Measurements from ENCODE around the gene RANBP10.

The RANBP10 gene

GRCh38 chr16:67825906-67826305 is 19.5 kb upstream of the RANBP10 start:
- no peak for DNase-seq

GRCh38 chr16:67825119-67825518 is 18.8 kb upstream of the RANBP10 start:
- DNase-seq: no peak

GRCh38 chr16:67822511-67822910 is 16.2 kb upstream of the RANBP10 start:
- DNase-seq: no peak

GRCh38 chr16:67820608-67821259 is 14.4 kb upstream of the RANBP10 start:
- DNase-seq: no peak

GRCh38 chr16:67814567-67814966 is 8.2 kb upstream of the RANBP10 start:
- DNase-seq: no peak

GRCh38 chr16:67811899-67812298 is 5.5 kb upstream of the RANBP10 start:
- DNase-seq: no peak

- no peak for DNase-seq
These were observed 855 bp upstream of the RANBP10 start for GRCh38 chr16:67807148-67807682.

GRCh38 chr16:67805718-67806427 is 487 bp downstream of the RANBP10 start:
- no peak for DNase-seq

- no peak for DNase-seq
These were observed 1.4 kb downstream of the RANBP10 start for GRCh38 chr16:67804853-67805542.

- no peak for DNase-seq
These were observed 2.5 kb downstream of the RANBP10 start for GRCh38 chr16:67803894-67804293.

GRCh38 chr16:67801883-67802282 is 4.5 kb downstream of the RANBP10 start:
- DNase-seq: no peak

- no peak for DNase-seq
These were observed 5.1 kb downstream of the RANBP10 start for GRCh38 chr16:67801241-67801640.

- no peak for DNase-seq
These were observed 5.9 kb downstream of the RANBP10 start for GRCh38 chr16:67800338-67800926.

GRCh38 chr16:67796099-67796718 is 10.2 kb downstream of the RANBP10 start:
- no peak for DNase-seq

GRCh38 chr16:67790071-67790470 is 16.3 kb downstream of the RANBP10 start:
- no peak for DNase-seq

- DNase-seq: no peak
These were observed 19.9 kb downstream of the RANBP10 start for GRCh38 chr16:67786491-67786890.

GRCh38 chr16:67783353-67783725 is 23.0 kb downstream of the RANBP10 start:
- DNase-seq: no peak

GRCh38 chr16:67782567-67783352 is 23.6 kb downstream of the RANBP10 start:
- no peak for DNase-seq

GRCh38 chr16:67781565-67781921 is 24.8 kb downstream of the RANBP10 start:
- DNase-seq: no peak

- no peak for DNase-seq
These were observed 25.4 kb downstream of the RANBP10 start for GRCh38 chr16:67780847-67781564.

- no peak for DNase-seq
These were observed 26.9 kb downstream of the RANBP10 start for GRCh38 chr16:67779256-67780014.

Measured in NCI-H2081 treated with DMSO at 0.1 percent for 48 hours (cell line).